ENCODE results near the gene NFU1. TPM values are rescaled to one million over a fixed set of nuclear protein-coding genes. Genes with fewer than 3 reads are reported as not detected.
A peak's percentile ranks its signal among the peaks of the same experiment; 100 is the strongest.

The NFU1 gene
- 87.2 TPM for polyA plus RNA-seq

- Mint-ChIP-seq H3K27me3 (no peaks in the 10 kb centered on the region), H3K27ac (peak within 1 kb of the TSS; percentile 99), H3K4me3 (peak within 1 kb of the TSS; percentile 98 to 100 (median 100)), H3K4me1 (peaks cover 18 to 26% (median 19%) of the 10 kb centered on the region in 3 donors), H3K9me3 (peaks cover 0 to 8% (median 0%) of the 10 kb centered on the region in 3 donors), H3K36me3 (peaks cover 2% of the 10 kb centered on the region)
Observed at GRCh38 chr2:69436938-69437750, at the start of gene NFU1. Gene NFU1, minus strand, starts transcription at chr2:69437435. Its CDS starts 13 bp downstream, at chr2:69437422.

- Mint-ChIP-seq H3K27ac (no peak overlapping the region), H3K27me3 (peaks cover 7% of the 10 kb centered on the region)
Observed at GRCh38 chr2:69483696-69484095, 46.5 kb upstream of the NFU1 start.

GRCh38 chr2:69483024-69483423, 45.8 kb upstream of the NFU1 start:
- no peak overlapping the region for H3K27ac Mint-ChIP-seq
- peaks cover 9 to 13% (median 12%) of the 10 kb centered on the region in 3 donors for H3K4me1 Mint-ChIP-seq
- H3K36me3 Mint-ChIP-seq, result no peaks in the 10 kb centered on the region
- H3K27me3 Mint-ChIP-seq, result peaks cover 7% of the 10 kb centered on the region
- H3K9me3 Mint-ChIP-seq, result no peaks in the 10 kb centered on the region
- peak overlapping the region in 1 of 4 donors; percentile 55 for H3K4me3 Mint-ChIP-seq

More at GRCh38 chr2:69483696-69484095, 46.5 kb upstream of the NFU1 start:
- Mint-ChIP-seq H3K4me1 (peaks cover 9 to 13% (median 12%) of the 10 kb centered on the region in 3 donors), H3K4me3 (no peak overlapping the region), H3K9me3 (peaks cover 0 to 2% (median 0%) of the 10 kb centered on the region in 3 donors), H3K36me3 (no peaks in the 10 kb centered on the region)

- Mint-ChIP-seq H3K27me3 (peaks cover 7% of the 10 kb centered on the region), H3K4me1 (peaks cover 9 to 18% (median 15%) of the 10 kb centered on the region in 3 donors), H3K36me3 (no peaks in the 10 kb centered on the region), H3K27ac (peak overlapping the region in 1 of 3 donors; percentile 12), H3K4me3 (peak overlapping the region in 1 of 4 donors; percentile 15), H3K9me3 (no peaks in the 10 kb centered on the region)
Observed at GRCh38 chr2:69482471-69482870, 45.2 kb upstream of the NFU1 start.

- Mint-ChIP-seq H3K4me1 (peaks cover 9 to 19% (median 16%) of the 10 kb centered on the region in 3 donors), H3K36me3 (no peaks in the 10 kb centered on the region), H3K27ac (no peak overlapping the region), H3K9me3 (no peaks in the 10 kb centered on the region), H3K27me3 (peaks cover 7% of the 10 kb centered on the region), H3K4me3 (no peak overlapping the region)
Observed at GRCh38 chr2:69481421-69481820, 44.2 kb upstream of the NFU1 start.

GRCh38 chr2:69477627-69478026, 40.4 kb upstream of the NFU1 start:
- Mint-ChIP-seq H3K4me3 (no peak overlapping the region), H3K27me3 (peaks cover 1% of the 10 kb centered on the region), H3K27ac (no peak overlapping the region), H3K4me1 (peaks cover 4 to 15% (median 12%) of the 10 kb centered on the region in 3 donors), H3K36me3 (no peaks in the 10 kb centered on the region), H3K9me3 (no peaks in the 10 kb centered on the region)

GRCh38 chr2:69474688-69475087, 37.5 kb upstream of the NFU1 start:
- no peak overlapping the region for H3K27ac Mint-ChIP-seq
- no peaks in the 10 kb centered on the region for H3K36me3 Mint-ChIP-seq

GRCh38 chr2:69471793-69472192, 34.6 kb upstream of the NFU1 start:
- peaks cover 10% of the 10 kb centered on the region for H3K27me3 Mint-ChIP-seq
- H3K4me1 Mint-ChIP-seq, result peaks cover 0 to 6% (median 5%) of the 10 kb centered on the region in 3 donors
- no peaks in the 10 kb centered on the region for H3K9me3 Mint-ChIP-seq
- no peak overlapping the region for H3K4me3 Mint-ChIP-seq
- H3K36me3 Mint-ChIP-seq, result no peaks in the 10 kb centered on the region
- H3K27ac Mint-ChIP-seq, result no peak overlapping the region

More at GRCh38 chr2:69474688-69475087, 37.5 kb upstream of the NFU1 start:
- Mint-ChIP-seq H3K27me3 (peaks cover 8% of the 10 kb centered on the region), H3K4me3 (no peak overlapping the region), H3K4me1 (peaks cover 0 to 12% (median 8%) of the 10 kb centered on the region in 3 donors), H3K9me3 (no peaks in the 10 kb centered on the region)

- Mint-ChIP-seq H3K4me1 (peaks cover 0 to 5% (median 4%) of the 10 kb centered on the region in 3 donors), H3K36me3 (no peaks in the 10 kb centered on the region), H3K9me3 (no peaks in the 10 kb centered on the region)
Observed at GRCh38 chr2:69470911-69471310, 33.7 kb upstream of the NFU1 start.

GRCh38 chr2:69469784-69470183, 32.5 kb upstream of the NFU1 start:
- Mint-ChIP-seq H3K27me3 (peaks cover 10% of the 10 kb centered on the region), H3K9me3 (no peaks in the 10 kb centered on the region), H3K27ac (no peak overlapping the region), H3K4me1 (no peaks in the 10 kb centered on the region), H3K4me3 (no peak overlapping the region), H3K36me3 (peaks cover 1% of the 10 kb centered on the region)

More at GRCh38 chr2:69470911-69471310, 33.7 kb upstream of the NFU1 start:
- Mint-ChIP-seq H3K27ac (no peak overlapping the region), H3K27me3 (peaks cover 10% of the 10 kb centered on the region), H3K4me3 (no peak overlapping the region)

- Mint-ChIP-seq H3K4me3 (no peak overlapping the region), H3K27me3 (peaks cover 11% of the 10 kb centered on the region), H3K4me1 (no peaks in the 10 kb centered on the region), H3K9me3 (no peaks in the 10 kb centered on the region), H3K27ac (no peak overlapping the region), H3K36me3 (peaks cover 1% of the 10 kb centered on the region)
Observed at GRCh38 chr2:69469375-69469774, 32.1 kb upstream of the NFU1 start.

GRCh38 chr2:69466728-69467127, 29.5 kb upstream of the NFU1 start:
- Mint-ChIP-seq H3K36me3 (peaks cover 4% of the 10 kb centered on the region), H3K27ac (no peak overlapping the region)

GRCh38 chr2:69465513-69466456, 28.6 kb upstream of the NFU1 start:
- peaks cover 0 to 2% (median 0%) of the 10 kb centered on the region in 3 donors for H3K9me3 Mint-ChIP-seq
- no peaks in the 10 kb centered on the region for H3K4me1 Mint-ChIP-seq
- H3K27ac Mint-ChIP-seq, result no peak overlapping the region
- H3K27me3 Mint-ChIP-seq, result peaks cover 7% of the 10 kb centered on the region
- H3K4me3 Mint-ChIP-seq, result no peak overlapping the region
- peaks cover 4% of the 10 kb centered on the region for H3K36me3 Mint-ChIP-seq

More at GRCh38 chr2:69466728-69467127, 29.5 kb upstream of the NFU1 start:
- no peak overlapping the region for H3K4me3 Mint-ChIP-seq
- H3K4me1 Mint-ChIP-seq, result no peaks in the 10 kb centered on the region
- H3K27me3 Mint-ChIP-seq, result peaks cover 11% of the 10 kb centered on the region
- peaks cover 0 to 2% (median 0%) of the 10 kb centered on the region in 3 donors for H3K9me3 Mint-ChIP-seq

GRCh38 chr2:69464575-69464974, 27.3 kb upstream of the NFU1 start:
- Mint-ChIP-seq H3K27me3 (peaks cover 4% of the 10 kb centered on the region), H3K9me3 (peaks cover 0 to 2% (median 0%) of the 10 kb centered on the region in 3 donors), H3K27ac (no peak overlapping the region), H3K4me1 (peaks cover 0 to 2% (median 0%) of the 10 kb centered on the region in 3 donors), H3K36me3 (peaks cover 4% of the 10 kb centered on the region), H3K4me3 (no peak overlapping the region)

- H3K9me3 Mint-ChIP-seq, result peaks cover 0 to 2% (median 1%) of the 10 kb centered on the region in 3 donors
- H3K27me3 Mint-ChIP-seq, result peaks cover 2% of the 10 kb centered on the region
- no peak overlapping the region for H3K4me3 Mint-ChIP-seq
- H3K36me3 Mint-ChIP-seq, result peaks cover 4% of the 10 kb centered on the region
- no peak overlapping the region for H3K27ac Mint-ChIP-seq
- H3K4me1 Mint-ChIP-seq, result peaks cover 0 to 2% (median 0%) of the 10 kb centered on the region in 3 donors
Observed at GRCh38 chr2:69462780-69463179, 25.5 kb upstream of the NFU1 start.

Measured in IgD-negative memory B cell (primary cell).